DOHH2 (cell line): Measurements from ENCODE around the gene KCNMA1.

Experiments
- CTCF ChIP-seq: fragments of 200-600 bp; sonication (generic); IDR thresholded peaks from one replicate; pipeline ENCODE4 v1.5.1; 2014; ENCODE audit warnings: antibody characterized with exemption, mild to moderate bottlenecking, low read depth, low read length; ENCODE audit not compliant: poor library complexity, severe bottlenecking
- EZH2phosphoT487 ChIP-seq: fragments of 200-600 bp; sonication (generic); IDR thresholded peaks from 2 replicates; pipeline ENCODE4 v1.6.1; 2017; ENCODE audit warnings: borderline replicate concordance, mild to moderate bottlenecking, antibody characterized with exemption, low read length, moderate library complexity, mixed read lengths

- TF ChIP-seq CTCF (no peak), EZH2phosphoT487 (no peak)
Observed at GRCh38 chr10:76883596-76883995, 754.0 kb downstream of the KCNMA1 start.
